Measurements from ENCODE around the gene MAVS.

DNA sequence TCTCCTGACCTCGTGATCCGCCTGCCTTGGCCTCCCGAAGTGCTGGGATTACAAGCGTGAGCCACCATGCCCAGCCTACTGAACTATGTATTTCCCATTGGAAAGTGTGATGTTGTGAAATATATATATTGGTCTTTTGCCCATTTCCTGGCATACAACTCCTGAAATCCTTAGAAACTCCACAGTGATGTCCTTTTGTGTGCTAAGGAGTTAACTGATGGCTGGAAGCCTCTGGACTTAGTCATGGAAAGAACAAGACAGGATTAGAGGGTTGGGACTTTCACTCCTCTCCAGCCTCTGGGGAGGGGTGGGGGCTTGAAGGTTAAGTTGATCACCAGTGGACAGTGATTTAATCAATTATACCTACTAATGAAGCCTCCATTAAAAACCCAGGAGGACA lies 49.7 kb downstream of the MAVS start:
- TF ChIP-seq, protein P1, sequence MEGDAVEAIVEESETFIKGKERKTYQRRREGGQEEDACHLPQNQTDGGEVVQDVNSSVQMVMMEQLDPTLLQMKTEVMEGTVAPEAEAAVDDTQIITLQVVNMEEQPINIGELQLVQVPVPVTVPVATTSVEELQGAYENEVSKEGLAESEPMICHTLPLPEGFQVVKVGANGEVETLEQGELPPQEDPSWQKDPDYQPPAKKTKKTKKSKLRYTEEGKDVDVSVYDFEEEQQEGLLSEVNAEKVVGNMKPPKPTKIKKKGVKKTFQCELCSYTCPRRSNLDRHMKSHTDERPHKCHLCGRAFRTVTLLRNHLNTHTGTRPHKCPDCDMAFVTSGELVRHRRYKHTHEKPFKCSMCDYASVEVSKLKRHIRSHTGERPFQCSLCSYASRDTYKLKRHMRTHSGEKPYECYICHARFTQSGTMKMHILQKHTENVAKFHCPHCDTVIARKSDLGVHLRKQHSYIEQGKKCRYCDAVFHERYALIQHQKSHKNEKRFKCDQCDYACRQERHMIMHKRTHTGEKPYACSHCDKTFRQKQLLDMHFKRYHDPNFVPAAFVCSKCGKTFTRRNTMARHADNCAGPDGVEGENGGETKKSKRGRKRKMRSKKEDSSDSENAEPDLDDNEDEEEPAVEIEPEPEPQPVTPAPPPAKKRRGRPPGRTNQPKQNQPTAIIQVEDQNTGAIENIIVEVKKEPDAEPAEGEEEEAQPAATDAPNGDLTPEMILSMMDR (IDR thresholded peaks at IDR 0.05; ENCODE audit: poor library complexity) = no peak
- TF ChIP-seq EZH2phosphoT487 (IDR thresholded peaks at IDR 0.05; ENCODE audit: low read depth, severe bottlenecking, unreplicated experiment) = no peak
- no peak for TF ChIP-seq EZH2 (IDR thresholded peaks at IDR 0.05; ENCODE audit: borderline replicate concordance)

Data from hepatocyte (in vitro differentiated cells).